ENCODE results near the gene MXI1. TPM values are rescaled to one million over a fixed set of nuclear protein-coding genes. Genes with fewer than 3 reads are reported as not detected.

Gene MXI1
- total RNA-seq, 1 donor from 2014 or later = 48.1 TPM

- Mint-ChIP-seq H3K36me3 (ENCODE audit: unreplicated experiment) (no peaks in the 10 kb centered on the region), H3K27ac (ENCODE audit: unreplicated experiment) (no peak overlapping the region), H3K9me3 (ENCODE audit: unreplicated experiment) (no peaks in the 10 kb centered on the region), H3K4me3 (ENCODE audit: unreplicated experiment) (no peak overlapping the region), H3K4me1 (ENCODE audit: low read depth, unreplicated experiment) (no peaks in the 10 kb centered on the region), H3K27me3 (ENCODE audit: unreplicated experiment) (no peaks in the 10 kb centered on the region)
- DNase-seq = no peak
- TF ChIP-seq CTCF (IDR thresholded peaks at IDR 0.05; ENCODE audit: partially characterized antibody, unreplicated experiment) = no peak
These were observed 47.1 kb downstream of the MXI1 start for GRCh38 chr10:110254467-110254866.

GRCh38 chr10:110258542-110258941, 51.1 kb downstream of the MXI1 start:
- DNase-seq = no peak
- Mint-ChIP-seq H3K9me3 (ENCODE audit: unreplicated experiment) (no peaks in the 10 kb centered on the region), H3K27me3 (ENCODE audit: unreplicated experiment) (no peaks in the 10 kb centered on the region), H3K36me3 (ENCODE audit: unreplicated experiment) (no peaks in the 10 kb centered on the region), H3K27ac (ENCODE audit: unreplicated experiment) (no peak overlapping the region), H3K4me3 (ENCODE audit: unreplicated experiment) (no peak overlapping the region), H3K4me1 (ENCODE audit: low read depth, unreplicated experiment) (no peaks in the 10 kb centered on the region)
- no peak for TF ChIP-seq CTCF (IDR thresholded peaks at IDR 0.05; ENCODE audit: partially characterized antibody, unreplicated experiment)

GRCh38 chr10:110259317-110259716, 51.9 kb downstream of the MXI1 start:
- no peak for TF ChIP-seq CTCF (IDR thresholded peaks at IDR 0.05; ENCODE audit: partially characterized antibody, unreplicated experiment)
- DNase-seq = no peak
- Mint-ChIP-seq H3K27ac (ENCODE audit: unreplicated experiment) (no peak overlapping the region), H3K36me3 (ENCODE audit: unreplicated experiment) (no peaks in the 10 kb centered on the region), H3K9me3 (ENCODE audit: unreplicated experiment) (no peaks in the 10 kb centered on the region), H3K4me3 (ENCODE audit: unreplicated experiment) (no peak overlapping the region), H3K27me3 (ENCODE audit: unreplicated experiment) (no peaks in the 10 kb centered on the region), H3K4me1 (ENCODE audit: low read depth, unreplicated experiment) (no peaks in the 10 kb centered on the region)

- Mint-ChIP-seq H3K27ac (ENCODE audit: unreplicated experiment) (no peak overlapping the region), H3K9me3 (ENCODE audit: unreplicated experiment) (no peaks in the 10 kb centered on the region), H3K27me3 (ENCODE audit: unreplicated experiment) (no peaks in the 10 kb centered on the region), H3K4me3 (ENCODE audit: unreplicated experiment) (no peak overlapping the region), H3K4me1 (ENCODE audit: low read depth, unreplicated experiment) (no peaks in the 10 kb centered on the region), H3K36me3 (ENCODE audit: unreplicated experiment) (no peaks in the 10 kb centered on the region)
- no peak for TF ChIP-seq CTCF (IDR thresholded peaks at IDR 0.05; ENCODE audit: partially characterized antibody, unreplicated experiment)
- no peak for DNase-seq
These were observed 53.5 kb downstream of the MXI1 start for GRCh38 chr10:110260746-110261477.

- DNase-seq = no peak
- Mint-ChIP-seq H3K27me3 (ENCODE audit: unreplicated experiment) (no peaks in the 10 kb centered on the region), H3K36me3 (ENCODE audit: unreplicated experiment) (no peaks in the 10 kb centered on the region), H3K27ac (ENCODE audit: unreplicated experiment) (no peak overlapping the region), H3K9me3 (ENCODE audit: unreplicated experiment) (no peaks in the 10 kb centered on the region), H3K4me3 (ENCODE audit: unreplicated experiment) (no peak overlapping the region), H3K4me1 (ENCODE audit: low read depth, unreplicated experiment) (peaks cover 5% of the 10 kb centered on the region)
- no peak for TF ChIP-seq CTCF (IDR thresholded peaks at IDR 0.05; ENCODE audit: partially characterized antibody, unreplicated experiment)
These were observed 55.8 kb downstream of the MXI1 start for GRCh38 chr10:110263164-110263563.

Measured in glutamatergic neuron (in vitro differentiated cells).